GM18526 (cell line): ENCODE measurements around the gene INPP5E.

Experiments used
- POLR2A ChIP-seq: IDR thresholded peaks from 3 replicates; pipeline ENCODE4 v1.6.1; 2011; ENCODE audit not compliant: insufficient read length; ENCODE audit errors: extremely low read depth

The INPP5E gene

DNA sequence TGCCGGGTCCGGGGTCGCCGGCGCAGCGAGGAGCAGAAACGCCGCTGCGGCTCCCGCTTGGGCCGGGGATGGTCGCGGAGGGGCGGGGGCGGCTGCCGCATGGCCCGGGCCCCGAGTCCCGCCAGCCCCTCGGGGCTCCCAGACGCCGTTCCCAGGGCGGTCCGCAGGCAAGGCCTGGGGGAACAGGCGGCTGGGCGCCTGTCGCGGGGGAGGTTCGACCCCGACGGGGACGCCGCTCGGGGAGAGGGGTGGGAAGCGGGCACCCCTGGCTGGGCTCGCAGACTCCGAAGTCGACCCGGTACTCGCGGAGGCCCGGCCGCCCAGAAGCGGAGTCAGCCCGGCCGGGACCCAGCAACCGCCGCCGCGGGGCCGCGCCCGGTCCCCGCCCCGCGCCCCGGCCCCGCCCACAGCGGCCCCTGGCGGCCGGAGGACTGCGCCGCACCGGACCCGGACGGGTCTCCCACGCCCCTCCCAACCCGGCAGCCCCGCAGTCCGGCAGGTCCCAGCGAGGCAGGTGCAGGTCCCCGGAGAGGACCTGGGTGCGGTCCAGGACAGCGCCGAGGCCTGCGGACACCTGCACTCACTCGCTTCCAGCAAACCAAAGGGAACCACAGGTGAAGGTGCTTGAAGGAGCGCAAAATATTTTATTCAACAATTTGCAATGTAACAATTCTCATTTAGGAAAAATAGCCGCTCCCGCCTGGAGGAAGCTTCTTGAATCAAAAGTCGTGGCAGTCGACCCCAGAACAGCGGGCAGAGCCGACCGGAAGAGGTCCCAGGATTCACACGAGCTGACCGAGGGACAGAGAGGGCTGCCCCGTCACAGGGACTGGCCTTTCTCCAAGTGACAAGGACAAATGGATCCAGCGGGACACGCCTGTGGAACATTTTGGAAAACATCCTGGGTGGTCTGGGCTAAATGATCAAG is at the start of gene INPP5E:
INPP5E (minus strand) TSS at position 365 of the 928 bp plus-strand sequence. CDS start 426 bp downstream, outside the sequence.
- no peak for TF ChIP-seq POLR2A

- TF ChIP-seq POLR2A: no peak
Measured at GRCh38 chr9:136488247-136489214, 48.9 kb upstream of the INPP5E start.

- TF ChIP-seq POLR2A: no peak
Measured at GRCh38 chr9:136487672-136488071, 48.0 kb upstream of the INPP5E start.

DNA sequence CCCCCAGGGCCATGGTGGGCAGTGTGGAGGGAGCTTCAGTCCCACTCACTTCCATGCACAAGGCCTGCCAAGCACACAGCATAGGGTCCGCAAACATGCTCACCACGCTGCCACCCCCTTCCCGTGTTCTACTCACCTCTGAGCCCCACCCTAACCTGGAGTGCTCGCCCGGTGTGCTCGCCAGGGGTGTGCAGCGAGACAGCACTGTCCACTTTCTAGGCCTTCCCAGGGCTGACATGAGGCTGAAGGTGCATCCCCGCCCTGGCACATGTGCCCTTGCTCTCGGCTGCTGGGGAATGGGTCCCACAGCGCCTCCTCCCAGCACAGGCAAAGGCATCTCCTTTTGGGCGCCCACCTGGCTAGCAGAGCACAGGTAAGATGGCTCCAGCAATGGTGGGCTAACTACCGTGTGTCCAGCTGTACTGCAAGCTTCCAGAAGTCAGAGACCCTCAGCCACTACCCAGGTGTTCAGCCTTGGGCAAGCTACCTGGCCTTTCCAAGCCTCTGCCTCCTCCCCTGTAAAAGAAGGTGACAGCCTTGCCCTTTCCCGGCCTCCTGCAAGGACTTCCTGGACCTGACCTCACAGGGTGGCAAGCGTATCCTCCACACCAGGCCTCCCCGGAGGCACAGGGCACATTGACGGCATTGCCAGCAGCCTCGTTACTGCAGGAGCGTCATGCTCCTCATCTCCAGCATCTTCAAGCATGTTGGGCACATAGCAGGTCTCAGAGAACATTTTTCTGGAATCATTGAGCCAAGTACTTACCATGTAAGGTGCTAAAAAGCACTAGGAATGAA is 47.4 kb upstream of the INPP5E start:
- no peak for TF ChIP-seq POLR2A

DNA sequence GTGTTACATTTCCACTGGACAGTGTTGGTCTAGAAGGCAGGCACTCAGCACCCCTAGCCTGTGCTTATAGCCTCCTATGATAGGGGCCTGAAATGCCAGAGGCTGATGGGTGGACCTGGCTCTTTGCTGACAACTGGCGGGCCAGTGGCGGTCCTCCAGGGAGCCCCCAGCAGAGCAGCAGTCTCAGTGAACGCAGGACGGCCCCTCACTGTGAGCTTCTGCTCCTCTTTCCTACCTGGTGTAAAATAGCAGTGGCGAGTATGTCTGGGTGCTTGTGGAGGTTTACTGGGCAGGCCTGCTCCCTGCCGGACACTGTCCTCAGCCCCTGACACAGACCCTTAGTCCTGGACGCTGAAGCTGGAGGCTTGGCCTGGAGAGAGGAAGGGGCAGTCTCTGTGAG is 46.5 kb upstream of the INPP5E start:
- TF ChIP-seq POLR2A: no peak

DNA sequence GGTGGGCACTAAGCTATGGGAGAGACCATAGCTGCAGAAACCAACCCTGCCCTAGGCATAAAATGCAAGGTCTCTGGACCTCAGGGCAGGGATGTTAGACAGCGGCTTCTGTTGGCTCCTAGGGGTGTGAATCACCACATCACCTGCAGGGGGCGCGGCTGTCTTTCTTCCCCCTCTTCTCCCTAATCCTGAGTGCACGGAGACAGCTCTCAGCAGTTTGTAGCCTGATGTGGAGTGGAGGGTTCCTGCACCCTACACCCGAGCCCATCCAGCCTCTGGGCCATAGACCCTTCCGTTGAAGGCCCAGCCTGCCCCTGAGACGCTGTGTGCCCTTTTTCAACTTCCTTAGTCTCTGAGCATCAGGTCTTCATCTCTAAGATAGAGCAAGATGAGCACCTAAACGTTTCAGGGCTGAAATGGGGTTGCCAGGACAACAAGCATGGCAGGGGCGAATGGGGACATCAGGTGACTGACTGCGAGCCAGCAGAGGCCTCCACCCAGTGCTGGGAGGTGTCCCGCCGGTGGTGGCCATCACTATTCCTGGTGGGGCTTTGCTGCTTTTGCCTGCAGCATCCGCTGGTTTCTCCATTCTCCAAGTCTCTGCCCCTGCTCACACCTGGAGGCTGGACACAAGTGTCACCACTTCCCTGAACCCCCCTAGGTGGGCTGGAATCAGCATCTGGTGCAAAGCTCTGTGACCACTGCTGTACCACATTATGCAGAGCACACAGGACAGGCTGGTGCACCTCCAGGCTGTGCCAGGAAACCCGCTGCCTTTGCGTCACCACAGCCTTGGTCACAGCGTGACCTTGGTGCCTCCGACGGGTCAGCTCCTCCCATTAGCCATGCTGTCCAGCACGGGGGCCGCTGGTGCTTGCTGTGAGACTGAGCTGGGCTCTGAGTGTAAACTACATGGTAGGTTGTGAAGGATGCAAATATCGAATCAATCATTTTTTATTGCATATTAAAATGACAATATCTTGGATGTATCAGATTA is 45.7 kb upstream of the INPP5E start:
- no peak for TF ChIP-seq POLR2A

DNA sequence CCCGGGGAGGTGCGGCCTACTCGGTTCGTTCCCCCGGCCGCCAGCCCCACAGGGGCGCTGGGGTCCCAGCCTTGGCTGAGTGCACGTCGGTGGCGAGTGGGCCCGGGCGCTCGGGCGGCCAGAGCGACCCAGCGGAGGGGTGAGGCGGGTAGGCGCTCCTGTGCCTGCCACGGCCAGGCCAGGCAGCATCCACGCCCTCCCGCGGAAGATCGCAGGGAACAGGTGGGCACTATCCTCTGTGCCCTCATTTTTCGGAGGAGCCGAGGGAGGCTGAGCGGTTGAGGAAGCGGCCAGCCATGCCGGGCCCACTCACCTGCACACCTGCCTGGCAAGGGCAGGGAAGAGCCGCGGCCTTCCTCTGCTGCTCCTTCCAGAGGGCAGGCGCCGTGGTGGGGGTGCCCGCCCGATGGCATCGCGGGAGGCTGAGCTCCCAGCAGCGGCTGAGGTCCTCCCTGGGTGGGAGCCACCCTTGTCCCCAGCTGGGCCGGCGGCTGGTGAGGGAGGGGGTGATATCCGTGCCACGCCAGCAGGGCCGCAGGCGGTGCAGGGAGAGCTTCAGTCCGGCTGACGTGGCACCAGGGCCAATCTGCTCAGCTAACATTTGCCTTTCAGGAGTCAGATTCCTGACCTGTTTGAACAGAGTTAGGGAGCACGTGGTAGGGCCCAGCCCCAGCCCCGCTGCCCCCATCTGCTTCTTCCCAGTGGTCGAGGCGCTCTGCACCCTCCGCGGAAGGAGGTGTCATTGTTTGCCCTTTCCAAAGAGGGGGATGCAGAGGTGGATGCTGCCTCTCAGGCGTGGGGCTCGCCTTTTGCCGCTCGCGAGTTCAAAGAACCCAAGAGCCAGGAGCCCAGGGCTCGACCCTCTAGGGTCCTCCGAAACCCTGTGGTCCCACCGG is 44.8 kb upstream of the INPP5E start:
- no peak for TF ChIP-seq POLR2A

- TF ChIP-seq POLR2A: peak; percentile 59
Measured at GRCh38 chr9:136483589-136484152, 44.0 kb upstream of the INPP5E start.

- peak; percentile 90 for TF ChIP-seq POLR2A
Measured at GRCh38 chr9:136482793-136483588, 43.3 kb upstream of the INPP5E start, which contains the start of gene SEC16A. SEC16A (minus strand) TSS chr9:136483040; CDS start chr9:136477615, 5,425 bp downstream.

DNA sequence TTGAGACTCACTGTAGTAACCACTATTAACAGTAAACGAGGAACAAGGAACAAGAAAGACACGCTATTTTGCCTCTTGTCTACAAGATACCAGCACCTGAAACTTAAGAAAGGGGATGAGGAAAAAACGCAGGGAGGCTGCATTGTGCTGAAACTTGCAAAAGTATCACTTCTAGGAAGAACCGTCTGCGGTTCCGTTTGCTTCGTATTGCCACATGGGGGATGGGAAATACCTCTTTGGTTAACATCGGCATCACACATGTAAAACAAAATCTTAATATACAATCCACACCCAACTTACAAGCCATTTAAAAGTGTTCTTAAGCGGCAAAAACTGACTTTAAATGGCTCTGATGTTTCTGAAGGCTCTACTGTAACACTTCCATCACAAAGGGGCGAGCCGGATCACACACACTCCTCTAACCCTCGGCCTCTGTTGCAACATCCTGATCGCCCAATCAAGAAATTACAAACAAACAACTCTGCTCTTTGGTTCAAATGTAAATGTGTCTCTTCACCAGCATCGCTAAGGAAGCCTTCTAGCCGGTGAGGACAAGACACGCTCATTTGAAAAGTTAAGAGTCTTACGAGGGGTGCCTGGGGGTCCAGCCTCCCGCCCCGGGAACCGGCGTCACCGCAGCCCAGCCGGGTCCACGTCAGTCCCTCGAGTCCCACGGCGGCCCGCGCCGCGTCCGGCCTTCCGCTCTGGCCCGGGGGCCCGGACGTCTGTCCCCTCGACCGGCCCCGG is 42.6 kb upstream of the INPP5E start:
- TF ChIP-seq POLR2A: no peak

DNA sequence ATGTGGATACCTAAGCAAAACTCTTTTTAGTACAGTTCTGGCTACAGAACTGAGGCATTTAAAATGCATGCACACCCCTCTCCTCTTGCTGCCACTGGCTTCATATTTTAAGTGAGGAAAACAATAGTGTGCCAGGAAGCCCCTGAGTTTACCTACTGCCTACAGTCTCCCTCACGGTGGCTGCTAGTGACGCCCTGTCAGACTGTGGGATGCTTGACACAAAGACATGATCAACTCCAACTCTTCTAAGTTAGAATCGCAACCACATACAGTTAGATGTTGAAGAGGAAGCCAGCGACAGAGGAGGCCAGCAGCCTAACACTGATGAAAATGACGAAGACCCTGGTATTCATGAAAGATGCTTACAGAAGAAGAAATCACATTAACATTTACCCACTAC is 41.9 kb upstream of the INPP5E start:
- no peak for TF ChIP-seq POLR2A
